Sciatic nerve (tissue), 2 donors: Measurements from ENCODE around the gene IL1R2. TPM values are rescaled to one million over a fixed set of nuclear protein-coding genes. Genes with fewer than 3 reads are reported as not detected.

ENCODE experiments used
- ATAC-seq: fragments of 200-7000 bp; cut with Tn5 transposase; one replicate; pipeline ENCODE4 v1.9.1; 2020; ENCODE audit warnings: mild to moderate bottlenecking, moderate library complexity
- DNase-seq: peaks from one replicate; pipeline ENCODE4 v3.0.0-alpha.2; 2020; ENCODE audit warnings: low spot score
- intact Hi-C: fragments of 100-400 bp; cut with DNase I; formaldehyde crosslinking; loops from one replicate; pipeline ENCODE4 v1.14.2; 2022
- total RNA-seq: library from RNA; stranded (reverse); fragmentation: NEBNext Ultra II Directional; extraction: Animal tissue kit (Norgen Biotek cat#: 25700); gene quantifications from one replicate; pipeline ENCODE4 v1.2.1, GENCODE V29; 2021
- donor health status: DM: no; HTN: no; CAD: no.
- donor health status: DM: no; HTN: no; CAD: no.

The IL1R2 gene
- total RNA-seq, 1 donor from 2014 or later, result 5.7 TPM

DNA sequence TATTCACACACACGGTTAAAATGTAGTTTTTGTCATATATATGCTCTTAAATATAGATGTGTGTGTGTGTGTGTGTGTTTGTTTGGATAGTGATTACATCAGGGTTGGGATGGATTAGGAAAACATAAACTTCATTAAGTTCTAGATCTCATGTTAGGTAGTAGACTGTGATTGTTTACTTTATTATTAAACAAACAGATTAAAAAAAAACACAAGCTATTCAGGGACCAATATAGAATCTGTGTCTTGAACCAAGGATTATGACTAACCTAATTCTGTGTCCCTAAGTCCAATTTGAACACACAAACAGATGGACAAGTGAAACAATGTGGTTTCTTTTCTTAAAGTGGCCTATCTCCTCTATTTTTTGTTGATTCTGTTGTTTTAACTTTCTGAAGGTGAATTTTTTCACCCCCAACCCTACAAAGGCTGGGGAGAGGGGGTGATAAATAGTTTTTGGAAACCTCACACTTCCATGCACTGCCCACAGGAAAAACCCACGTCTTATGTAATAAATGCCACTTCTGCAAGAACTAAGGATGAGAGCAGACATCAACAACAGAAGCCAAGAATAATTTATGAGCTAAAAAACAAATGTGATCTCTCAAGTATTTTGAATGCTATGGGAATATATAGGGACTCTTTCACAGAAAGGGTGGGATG, 40.7 kb downstream of the IL1R2 start:
- ATAC-seq (no peak), DNase-seq (no peak)
- intact Hi-C loops, result no loop called here

DNA sequence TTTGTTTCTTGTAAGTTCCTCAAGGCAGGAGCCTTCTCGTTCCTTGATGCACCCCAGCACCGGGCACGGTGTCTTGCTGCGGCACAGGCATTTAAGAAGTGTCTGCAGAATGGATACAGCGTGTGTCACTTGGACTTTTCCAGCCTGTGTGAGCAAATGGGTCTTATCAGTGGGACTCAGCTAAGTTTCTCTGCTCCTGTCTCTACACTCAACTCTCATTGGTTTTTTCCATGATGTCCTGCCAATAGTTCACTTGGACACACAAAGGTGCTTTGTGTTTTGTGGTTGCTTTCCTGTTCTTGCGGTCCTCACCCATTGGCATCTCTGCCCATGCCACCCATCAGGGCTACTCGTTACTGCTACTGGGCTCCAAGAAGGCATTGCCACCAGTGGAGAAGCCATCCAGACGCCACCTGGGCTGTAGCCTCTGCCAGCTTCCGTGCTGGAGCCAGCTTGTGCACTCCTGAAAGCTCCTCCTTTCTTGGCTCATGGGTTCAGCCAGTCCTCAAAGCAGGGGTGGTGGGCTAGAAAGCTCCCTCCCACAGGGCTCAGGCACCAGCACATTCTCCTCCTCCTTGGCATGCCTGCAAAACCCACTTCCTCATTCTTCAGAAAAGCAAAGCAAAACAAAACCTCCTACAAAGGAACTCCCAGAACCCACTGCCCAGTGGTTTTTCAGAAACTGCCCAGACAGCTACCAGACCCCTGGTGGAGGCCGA, 41.4 kb downstream of the IL1R2 start:
- DNase-seq (no peak), ATAC-seq (peak; percentile 72)
- intact Hi-C loops, result no loop called here

DNA sequence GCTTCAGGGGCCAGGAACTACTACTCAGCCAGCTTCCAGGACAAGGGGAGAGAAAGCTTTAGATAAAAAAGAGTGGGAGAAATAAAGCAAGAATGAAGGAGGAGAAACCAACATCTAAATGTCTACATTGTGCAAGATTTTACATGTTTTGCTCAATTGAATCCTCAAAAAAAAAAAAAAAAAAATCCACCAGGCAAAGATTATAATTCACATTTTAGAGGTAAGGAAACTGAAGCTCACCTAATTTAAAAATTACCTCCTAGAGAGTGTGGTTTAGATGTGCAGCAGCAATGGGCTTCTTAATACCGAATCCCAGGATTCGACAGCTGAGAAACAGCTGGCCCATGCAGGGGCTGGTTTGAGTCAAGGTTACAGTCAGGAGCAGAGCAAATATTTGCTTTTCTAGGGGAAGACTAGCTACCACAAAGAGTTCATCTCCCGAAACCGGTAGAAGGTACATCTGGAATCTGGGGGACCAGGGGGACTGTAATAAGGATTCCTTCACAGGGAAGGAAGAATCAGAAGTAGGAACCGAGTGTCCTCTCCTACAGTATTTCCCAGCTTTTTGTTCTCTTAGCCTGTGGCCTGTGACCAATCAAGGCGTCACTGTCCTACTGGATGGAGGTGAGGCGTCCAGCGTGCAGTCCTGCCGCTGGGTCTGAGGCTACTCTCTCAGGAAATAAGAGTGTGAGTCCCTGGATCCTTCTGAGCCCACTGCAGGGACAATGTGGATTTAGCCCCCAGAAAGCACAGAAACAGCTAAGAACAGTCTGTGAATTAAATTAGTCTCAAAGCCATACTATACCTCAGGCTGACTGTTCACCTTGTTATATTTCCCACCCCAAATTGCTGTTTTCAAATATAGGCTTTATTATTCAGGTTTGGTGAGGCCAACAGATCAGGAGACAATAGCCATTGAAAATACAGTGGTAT, 42.3 kb downstream of the IL1R2 start:
- DNase-seq (no peak), ATAC-seq (peak; percentile 4)
- intact Hi-C loops, result no loop called here

DNA sequence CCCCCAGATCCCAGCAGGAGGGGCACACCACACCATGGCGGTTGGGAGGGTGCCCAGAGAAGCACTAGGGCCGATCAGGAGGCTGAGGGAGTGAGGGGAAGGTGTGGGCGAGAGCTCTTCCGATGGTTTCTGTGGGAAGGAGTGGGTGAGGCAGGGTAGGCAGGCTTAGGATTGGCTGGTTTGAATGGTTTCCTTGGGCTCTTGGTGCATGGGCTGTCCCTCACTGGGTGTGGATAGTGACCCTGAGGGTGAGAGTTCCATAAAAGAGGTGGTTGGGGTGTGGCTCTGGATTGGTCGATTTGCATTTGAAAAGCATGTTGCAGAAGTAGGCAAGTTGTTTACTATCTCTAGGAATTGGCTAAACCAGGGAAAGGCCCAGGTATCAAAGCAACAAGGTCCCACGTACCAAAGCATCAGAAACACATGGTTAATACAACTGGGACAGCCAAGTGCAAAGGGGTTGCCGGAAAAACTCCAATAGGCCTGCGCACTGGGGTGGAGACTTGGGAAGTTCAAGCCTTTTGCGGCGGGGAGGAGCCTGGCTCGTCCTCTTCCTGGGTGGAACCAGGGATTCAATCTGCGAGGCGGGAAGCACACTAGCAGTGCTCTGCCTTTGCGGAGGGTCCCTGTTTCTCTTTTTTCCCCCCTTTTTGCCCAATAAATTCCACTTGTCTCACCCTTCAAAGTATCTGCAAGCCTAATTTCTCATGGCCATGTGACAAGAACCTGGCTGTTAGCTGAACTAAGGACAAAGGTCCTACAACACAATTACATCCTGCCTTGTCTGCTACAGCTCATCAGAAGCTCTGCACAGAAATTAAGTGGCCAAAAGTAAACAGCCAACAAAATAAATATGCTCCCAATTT, 43.2 kb downstream of the IL1R2 start:
- no peak for DNase-seq
- intact Hi-C loops, result no loop called here
- no peak for ATAC-seq

DNA sequence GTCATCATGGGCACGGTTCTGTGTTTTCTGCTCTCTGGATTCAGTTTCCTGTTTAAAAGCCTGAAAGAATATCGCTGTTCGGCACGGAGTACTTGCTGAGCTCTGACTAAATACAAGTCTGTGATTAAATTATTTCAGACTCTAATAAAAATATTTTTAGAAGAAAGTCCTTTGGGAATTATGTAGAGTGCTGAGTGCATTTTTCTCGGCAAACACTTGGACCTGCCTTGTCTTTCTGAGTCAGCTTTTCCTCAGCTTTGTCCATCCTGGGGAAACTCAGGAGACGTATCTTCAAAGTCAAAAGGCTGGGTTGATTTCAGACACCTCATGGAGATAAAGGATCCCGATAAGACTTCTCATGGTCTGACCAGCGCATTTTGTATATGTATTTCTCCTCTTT, 45.9 kb downstream of the IL1R2 start:
- DNase-seq, result no peak
- intact Hi-C loops, result no loop called here
- peak; percentile 74 for ATAC-seq

DNA sequence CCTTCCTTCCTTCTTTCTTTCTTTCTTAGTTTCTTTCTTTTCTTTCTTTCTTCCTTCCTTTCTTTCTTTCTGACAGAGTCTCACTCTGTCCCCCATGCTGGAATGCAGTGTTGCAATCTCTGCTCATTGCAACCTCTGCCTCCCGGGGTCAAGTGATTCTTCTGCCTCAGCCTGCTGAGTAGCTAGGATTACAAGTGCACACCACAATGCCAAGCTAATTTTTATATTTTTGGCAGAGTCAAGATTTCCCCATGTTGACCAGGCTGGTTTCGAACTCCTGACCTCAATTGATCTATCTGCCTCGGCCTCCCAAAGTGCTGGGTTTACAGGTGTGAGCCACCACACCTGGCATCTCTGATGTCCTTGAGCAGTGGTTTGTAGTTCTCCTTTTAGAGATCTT, 48.5 kb downstream of the IL1R2 start:
- ATAC-seq, result no peak

DNA sequence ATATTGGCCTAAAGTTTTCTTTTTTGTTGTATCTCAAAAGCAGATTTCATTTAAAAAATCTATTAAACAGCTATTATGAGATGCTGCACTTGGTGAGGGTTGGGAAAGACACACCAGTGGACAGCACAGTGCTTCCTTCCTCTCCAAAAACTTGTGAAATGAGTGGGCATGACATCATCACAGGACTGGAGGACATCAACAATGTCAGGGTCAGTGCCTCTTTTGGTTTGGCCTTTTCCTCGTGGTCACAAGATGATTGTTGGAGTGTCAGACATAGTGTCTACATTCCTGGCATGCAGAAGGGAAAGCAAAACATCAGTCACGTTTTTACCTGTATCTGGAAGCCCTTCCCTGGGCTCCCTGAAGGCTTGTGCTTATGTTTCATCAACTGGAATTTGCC, 49.6 kb downstream of the IL1R2 start:
- intact Hi-C loops, result no loop called here
- ATAC-seq (peak; percentile 88), DNase-seq (no peak)

More for the DNA sequence above, 48.5 kb downstream of the IL1R2 start:
- intact Hi-C loops, result no loop called here
- no peak for DNase-seq

DNA sequence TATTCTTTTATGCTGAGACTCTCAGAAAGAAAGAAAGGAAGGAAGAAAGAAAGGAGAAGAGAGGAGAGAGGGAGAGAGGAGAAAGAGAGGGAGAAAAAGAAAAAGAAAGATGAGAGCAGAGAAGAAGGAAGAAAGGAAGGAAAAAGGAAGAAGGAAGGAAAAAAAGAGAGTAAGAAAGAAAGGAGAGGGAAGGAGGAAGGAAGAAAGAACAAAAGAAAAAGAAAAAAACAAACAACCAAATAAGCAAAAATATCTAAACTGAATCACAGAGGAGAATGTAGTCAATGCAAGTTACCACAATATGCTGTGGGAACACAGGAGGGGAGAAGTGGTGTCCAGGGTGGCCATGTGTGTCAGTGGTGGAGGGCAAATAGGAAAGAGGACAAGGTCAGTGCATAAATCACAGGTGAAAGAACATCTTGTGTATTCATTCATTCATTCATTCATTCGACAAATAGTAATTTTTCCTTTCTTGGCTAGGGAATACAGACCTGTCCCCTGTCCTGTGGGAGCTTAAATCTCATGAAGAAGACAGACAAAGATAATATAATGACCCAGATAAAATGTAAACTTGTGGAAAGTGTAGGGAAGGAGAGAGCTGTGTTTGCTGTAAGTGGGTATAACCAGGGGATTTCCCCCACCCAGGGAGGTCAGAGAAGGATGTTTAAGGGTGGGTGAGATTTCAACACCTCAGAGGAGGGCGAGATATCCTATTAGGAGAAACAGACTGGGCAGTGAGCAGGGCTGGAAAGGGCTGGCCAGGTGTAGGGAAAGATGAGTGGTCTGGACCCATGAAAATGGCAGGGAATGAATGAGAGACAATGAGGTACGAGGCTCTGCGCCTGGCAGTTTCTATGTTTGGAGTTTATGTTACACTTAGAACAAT, 50.7 kb downstream of the IL1R2 start:
- intact Hi-C loops, result no loop called here
- DNase-seq (no peak), ATAC-seq (no peak)

DNA sequence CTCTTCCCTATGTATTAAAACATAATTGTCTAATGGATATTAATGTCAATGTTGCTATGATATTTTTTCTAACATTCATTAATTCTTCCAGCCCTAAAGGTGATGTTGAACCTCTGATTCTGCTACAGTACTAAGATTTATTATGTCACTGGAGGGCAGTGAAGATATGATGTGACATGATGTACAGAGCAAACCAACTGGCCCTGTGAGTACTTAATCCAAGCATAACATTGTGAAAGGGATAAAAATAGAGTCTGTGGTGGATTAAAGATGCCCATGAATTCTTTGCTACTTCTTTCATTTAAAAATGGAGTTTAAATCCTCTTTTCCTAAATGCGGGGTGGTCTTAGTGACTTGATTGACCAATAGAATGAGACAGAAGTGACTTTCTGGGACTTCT, 51.8 kb downstream of the IL1R2 start:
- intact Hi-C loops, result no loop called here
- ATAC-seq (no peak), DNase-seq (no peak)

DNA sequence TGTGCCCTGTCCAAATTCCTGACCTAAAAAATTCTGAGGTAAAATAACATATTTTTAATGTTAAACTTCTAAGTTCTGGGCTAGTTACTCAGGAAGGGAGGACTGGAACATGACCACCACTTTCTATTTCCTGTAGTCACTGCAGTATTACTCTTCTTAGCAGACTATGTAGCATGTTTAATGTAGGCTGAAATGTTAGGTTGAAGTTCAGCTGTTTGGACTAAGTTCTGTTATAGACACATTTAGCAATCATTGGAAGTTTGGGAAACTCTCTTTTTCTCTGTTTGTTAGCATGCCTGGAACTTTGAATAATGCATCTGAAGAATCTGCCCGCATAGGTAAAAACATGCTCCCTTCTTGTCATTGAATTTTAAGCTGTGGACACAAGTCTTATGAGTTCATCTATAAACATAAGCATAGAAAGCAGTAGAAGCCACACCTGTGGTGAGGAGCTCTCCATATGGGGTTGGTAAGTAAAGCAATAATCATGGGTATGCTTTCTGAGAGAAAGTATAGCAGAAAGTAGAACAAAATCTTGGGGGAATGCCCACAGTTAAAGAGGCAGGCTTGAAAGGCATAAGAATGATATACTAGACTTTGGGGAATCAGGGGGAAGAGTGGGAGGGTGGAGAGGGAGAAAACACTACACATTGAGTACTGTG, 52.6 kb downstream of the IL1R2 start:
- intact Hi-C loops, result no loop called here
- ATAC-seq, result no peak
- DNase-seq, result no peak

DNA sequence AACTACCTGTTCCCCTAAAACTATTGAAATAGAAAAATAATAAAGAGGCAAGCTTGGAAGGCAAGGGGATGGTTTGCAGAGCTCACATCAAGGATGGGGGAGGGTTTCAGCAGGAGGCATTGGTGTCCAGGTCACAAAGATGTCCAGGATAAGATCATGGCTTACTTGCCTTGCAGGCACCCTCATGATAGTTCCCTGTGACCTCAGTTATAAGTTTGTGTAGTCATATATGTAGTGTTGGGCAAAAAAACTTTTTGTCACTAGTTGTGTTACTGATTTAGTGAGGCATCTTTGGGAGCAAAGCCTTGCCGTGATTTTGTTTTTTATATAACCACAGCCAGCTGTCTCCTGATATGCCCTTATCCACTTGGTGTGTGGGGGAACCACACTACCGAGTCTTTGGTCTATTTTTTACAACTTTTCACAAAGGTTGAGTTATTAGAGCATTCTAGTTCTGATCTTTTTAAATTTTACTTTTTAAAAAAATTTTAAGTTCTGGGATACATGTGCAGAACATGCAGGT, 53.3 kb downstream of the IL1R2 start:
- intact Hi-C loops, result no loop called here
- DNase-seq (no peak), ATAC-seq (no peak)

DNA sequence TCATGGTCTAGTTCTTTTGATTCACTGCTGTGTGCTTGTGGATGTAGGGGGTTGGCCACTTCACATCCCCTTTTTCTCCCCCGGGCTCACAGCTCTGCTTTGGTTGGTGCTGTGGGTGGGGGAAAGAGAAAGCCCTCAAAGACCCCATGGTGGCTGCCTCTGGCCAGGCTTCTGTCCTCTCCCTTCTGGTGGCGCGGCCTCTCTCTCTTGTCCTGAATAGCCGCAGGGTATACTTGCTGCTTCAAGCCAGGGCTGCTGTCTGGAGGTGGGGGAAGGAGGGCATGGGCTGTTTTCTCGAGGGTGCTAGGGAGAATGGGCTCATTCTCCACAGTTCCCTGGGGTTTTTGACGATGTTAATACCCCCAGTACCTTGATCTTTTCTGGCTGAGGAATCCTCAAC, 53.9 kb downstream of the IL1R2 start:
- no peak for ATAC-seq
- intact Hi-C loops, result no loop called here
- no peak for DNase-seq

DNA sequence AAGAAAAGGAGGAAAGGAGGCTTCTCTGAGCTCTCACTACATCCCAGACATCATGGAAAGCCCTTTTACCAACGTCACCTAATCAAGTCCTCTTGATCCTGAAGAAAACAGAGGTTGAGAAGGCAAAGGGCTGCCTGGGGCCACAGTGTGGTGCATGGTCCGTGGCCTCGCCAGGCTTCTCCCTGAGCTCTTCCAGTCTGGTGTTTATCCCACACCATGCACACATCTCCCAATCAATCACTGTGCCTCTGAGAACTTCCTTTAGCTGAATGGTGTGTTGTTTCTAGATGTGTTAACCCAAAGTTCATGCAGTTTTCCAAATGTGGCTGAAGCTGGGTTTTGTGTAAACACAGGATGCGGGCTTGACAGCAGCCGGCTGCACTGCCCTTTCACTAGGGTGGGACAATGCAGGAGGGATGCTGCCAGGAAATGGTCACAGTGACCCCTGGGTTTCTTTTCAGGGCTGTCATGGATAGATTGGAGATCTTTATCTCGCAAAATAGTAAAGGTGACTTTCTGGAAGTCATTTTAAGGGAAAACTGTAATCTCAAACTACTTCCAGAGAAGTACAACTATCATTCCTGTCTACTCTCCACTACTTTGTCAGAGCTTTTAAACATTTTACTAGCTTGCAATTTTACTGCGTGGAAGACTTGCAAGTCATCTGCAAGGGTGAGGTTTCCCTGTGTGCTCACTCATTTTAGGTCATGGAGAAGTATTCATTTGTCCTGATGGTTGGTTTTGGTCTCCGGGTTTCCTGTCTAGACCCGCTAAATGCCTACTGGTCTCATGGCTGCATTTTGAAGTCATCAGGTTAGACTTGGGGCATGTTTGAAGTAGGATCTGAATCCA, 54.6 kb downstream of the IL1R2 start:
- ATAC-seq (no peak), DNase-seq (no peak)
- intact Hi-C loops, result no loop called here

DNA sequence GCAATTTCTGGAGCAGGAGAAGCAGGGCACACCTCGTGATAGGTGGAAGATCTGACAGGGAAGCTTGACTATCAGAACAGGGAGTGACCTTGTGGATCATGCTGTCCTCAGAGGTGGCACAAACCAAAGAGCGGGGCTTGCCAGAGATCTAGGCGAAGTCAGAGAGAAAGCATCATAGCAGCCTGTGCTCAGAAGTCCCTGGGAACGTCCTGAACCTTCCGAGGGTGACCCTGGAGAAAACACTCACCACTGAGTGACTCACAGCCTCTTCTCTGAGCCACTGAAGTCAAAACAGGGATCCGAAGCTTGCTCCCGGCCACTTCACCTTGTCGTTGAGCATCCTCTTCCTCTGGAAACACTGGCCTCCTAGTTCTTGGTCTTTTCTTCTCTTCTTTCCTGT, 56.7 kb downstream of the IL1R2 start:
- intact Hi-C loops, result no loop called here
- DNase-seq (no peak), ATAC-seq (no peak)

DNA sequence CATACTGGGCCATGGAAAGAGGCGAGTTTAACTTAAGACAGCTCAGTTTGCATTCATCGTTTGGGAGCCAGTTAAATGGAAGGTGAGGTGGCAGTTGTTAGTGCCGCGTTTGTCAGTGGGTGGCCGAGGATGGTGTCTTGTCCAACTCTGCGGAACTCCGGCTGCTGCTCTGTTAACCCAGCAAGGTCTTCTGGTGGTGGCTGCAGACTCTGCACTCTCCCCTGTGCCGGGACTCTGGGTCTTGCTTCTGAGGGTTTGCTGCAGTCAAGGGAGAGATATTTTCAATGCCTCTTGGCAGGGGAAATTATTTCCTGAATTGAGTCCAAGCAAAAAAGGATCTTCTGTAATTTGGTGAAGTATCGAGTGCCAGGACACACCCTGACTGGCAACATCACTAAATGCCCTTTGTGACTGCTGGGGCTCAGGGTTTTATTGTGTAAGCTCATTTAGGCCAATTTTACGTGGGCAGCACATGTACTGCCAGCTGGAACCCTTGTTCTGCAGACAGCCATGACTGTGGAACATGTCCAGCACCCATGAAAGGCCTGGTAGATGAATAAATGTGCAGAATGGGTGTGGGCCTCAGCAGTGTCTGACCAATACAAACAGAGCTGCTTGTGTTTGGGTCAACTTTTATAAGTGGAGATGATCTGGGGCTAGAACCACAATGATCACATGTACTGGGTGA, 58.1 kb downstream of the IL1R2 start:
- ATAC-seq (peak; percentile 64), DNase-seq (no peak)
- intact Hi-C loops, result no loop called here

DNA sequence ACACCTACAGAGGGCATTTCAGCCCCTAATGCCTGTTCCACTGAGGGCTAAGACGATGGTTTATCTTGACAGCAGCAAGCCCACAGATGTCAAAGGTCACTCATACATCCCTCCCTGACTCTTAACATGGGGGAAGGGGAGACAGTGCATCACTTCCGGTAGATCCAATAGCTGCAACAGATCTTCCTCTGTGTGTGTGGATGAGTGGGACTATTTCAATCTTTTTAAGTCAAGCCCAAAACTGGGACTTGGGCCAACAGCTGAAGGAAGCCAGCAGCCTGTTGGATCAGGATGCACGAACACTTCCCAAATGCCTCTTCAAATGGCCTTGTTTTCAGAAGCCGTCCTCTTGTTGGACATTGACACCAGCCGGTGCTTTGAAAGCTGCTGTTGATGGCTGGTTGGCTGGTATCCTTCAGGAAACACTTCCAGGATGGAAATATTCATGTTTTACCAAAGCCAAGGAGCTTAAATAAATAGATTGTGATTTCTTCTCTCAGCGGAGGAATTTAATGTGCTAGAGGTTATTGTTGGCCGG, 59.2 kb downstream of the IL1R2 start:
- intact Hi-C loops, result no loop called here
- ATAC-seq (peak; percentile 85), DNase-seq (peak; percentile 91)
